ENCODE measurements around the gene TNFAIP8L3.

- no peak for TF ChIP-seq CTCF (IDR thresholded peaks at IDR 0.05; ENCODE audit: borderline replicate concordance, extremely low read depth, low read length, poor library complexity, severe bottlenecking)
- TF ChIP-seq EZH2 (IDR thresholded peaks at IDR 0.05; ENCODE audit: borderline replicate concordance, low read depth, low read length, severe bottlenecking): no peak
Observed at GRCh38 chr15:51097553-51098330, 3.0 kb upstream of the TNFAIP8L3 start.
